Liver (tissue), 9 donors: ENCODE results near the gene SLC17A9. TPM values are rescaled to one million over a fixed set of nuclear protein-coding genes. Genes with fewer than 3 reads are reported as not detected.

Experiments
- DNase-seq: peaks from one replicate; pipeline ENCODE4 v3.0.0-alpha.2; 2017; ENCODE audit warnings: low spot score
- H3K27ac ChIP-seq, 2 donors: one replicate each; pipeline ENCODE4 v1.7.0; 2013; ENCODE audit warnings: inconsistent platforms in 2 of 2, low read length in 2 of 2, control low read depth in 1 of 2, low read depth in 1 of 2, mild to moderate bottlenecking in 1 of 2
- H3K27me3 ChIP-seq, 4 donors: one replicate each; pipeline versions ENCODE4 v1.6.1 to v1.7.0; 2013; ENCODE audit warnings: low read length in 3 of 4, inconsistent platforms in 1 of 4, mild to moderate bottlenecking in 1 of 4, moderate library complexity in 1 of 4; ENCODE audit not compliant: control insufficient read depth in 4 of 4, insufficient read depth in 4 of 4
- H3K36me3 ChIP-seq, 4 donors: one replicate each; pipeline versions ENCODE4 v1.6.1 to v1.7.0; 2013; ENCODE audit warnings: low read length in 3 of 4, mild to moderate bottlenecking in 3 of 4, low read depth in 1 of 4, moderate library complexity in 1 of 4; ENCODE audit not compliant: control insufficient read depth in 4 of 4, insufficient read depth in 3 of 4
- H3K4me1 ChIP-seq, 4 donors: one replicate each; pipeline versions ENCODE4 v1.6.1 to v1.7.0; 2013; ENCODE audit warnings: low read length in 3 of 4, mild to moderate bottlenecking in 3 of 4, moderate library complexity in 1 of 4; ENCODE audit not compliant: control insufficient read depth in 4 of 4, insufficient read depth in 4 of 4
- H3K4me3 ChIP-seq, 3 donors: one replicate each; pipeline versions ENCODE4 v1.6.1 to v1.7.0; 2013; ENCODE audit warnings: low read length in 3 of 3, control low read depth in 1 of 3, low read depth in 1 of 3, mild to moderate bottlenecking in 1 of 3
- H3K9ac ChIP-seq, 2 donors: one replicate each; pipeline ENCODE4 v1.7.0; 2013; ENCODE audit warnings: low read length in 2 of 2, mild to moderate bottlenecking in 2 of 2, moderate library complexity in 2 of 2, control low read depth in 1 of 2, low read depth in 1 of 2
- H3K9me3 ChIP-seq, 4 donors: one replicate each; pipeline versions ENCODE4 v1.6.1 to v1.7.0; 2013; ENCODE audit warnings: low read length in 3 of 4; ENCODE audit not compliant: control insufficient read depth in 4 of 4
- ATF3 ChIP-seq: IDR thresholded peaks from 2 replicates; pipeline ENCODE4 v1.6.1; 2016; ENCODE audit warnings: antibody characterized with exemption
- CTCF ChIP-seq: fragments of 150-350 bp; IDR thresholded peaks from 2 replicates; pipeline ENCODE4 v1.5.1; 2017; ENCODE audit warnings: improper control_type of control experiment, low read depth, low read length; ENCODE audit not compliant: missing input control
- EGR1 ChIP-seq, 2 donors: IDR thresholded peaks; 2 replicates each; pipeline ENCODE4 v1.6.1; 2016 to 2018; ENCODE audit warnings: antibody characterized with exemption in 2 of 2, low read depth in 2 of 2
- FOXA1 ChIP-seq: IDR thresholded peaks from 2 replicates; pipeline ENCODE4 v1.6.1; 2016; ENCODE audit warnings: antibody characterized with exemption
- FOXA2 ChIP-seq: IDR thresholded peaks from 2 replicates; pipeline ENCODE4 v1.6.1; 2016; ENCODE audit warnings: antibody characterized with exemption
- GABPA ChIP-seq, 2 donors: IDR thresholded peaks in 1 of 2; conservative IDR thresholded peaks in 1 of 2; 2 replicates each; pipeline ENCODE4 v1.6.1; 2016; ENCODE audit warnings: antibody characterized with exemption in 2 of 2, mild to moderate bottlenecking in 1 of 2, moderate library complexity in 1 of 2
- HNF4A ChIP-seq, 2 donors: conservative IDR thresholded peaks; 2 replicates each; pipeline ENCODE4 v1.6.1; 2016; ENCODE audit warnings: antibody characterized with exemption in 2 of 2, mild to moderate bottlenecking in 2 of 2
- HNF4G ChIP-seq: IDR thresholded peaks from 2 replicates; pipeline ENCODE4 v1.6.1; 2016; ENCODE audit warnings: antibody characterized with exemption
- JUND ChIP-seq, 2 donors: IDR thresholded peaks; 2 replicates each; pipeline ENCODE4 v1.6.1; 2016; ENCODE audit warnings: antibody characterized with exemption in 2 of 2
- MAX ChIP-seq: IDR thresholded peaks from 2 replicates; pipeline ENCODE4 v1.6.1; 2016; ENCODE audit warnings: antibody characterized with exemption
- NR2F2 ChIP-seq: IDR thresholded peaks from 2 replicates; pipeline ENCODE4 v1.6.1; 2016; ENCODE audit warnings: antibody characterized with exemption
- RAD21 ChIP-seq, 2 donors: IDR thresholded peaks; 2 replicates each; pipeline ENCODE4 v1.6.1; 2016; ENCODE audit warnings: antibody characterized with exemption in 2 of 2, mild to moderate bottlenecking in 2 of 2
- REST ChIP-seq: IDR thresholded peaks from 2 replicates; pipeline ENCODE4 v1.6.1; 2016; ENCODE audit warnings: antibody characterized with exemption, mild to moderate bottlenecking
- RXRA ChIP-seq, 2 donors: IDR thresholded peaks; 2 replicates each; pipeline ENCODE4 v1.6.1; 2017 to 2018; ENCODE audit warnings: antibody characterized with exemption in 2 of 2, mild to moderate bottlenecking in 1 of 2
- SP1 ChIP-seq: IDR thresholded peaks from 2 replicates; pipeline ENCODE4 v1.6.1; 2018; ENCODE audit warnings: antibody characterized with exemption, mild to moderate bottlenecking
- TAF1 ChIP-seq: conservative IDR thresholded peaks from 2 replicates; pipeline ENCODE4 v1.6.1; 2016; ENCODE audit warnings: antibody characterized with exemption, mild to moderate bottlenecking
- YY1 ChIP-seq: IDR thresholded peaks from 2 replicates; pipeline ENCODE4 v1.6.1; 2016; ENCODE audit warnings: antibody characterized with exemption, mild to moderate bottlenecking
- ZBTB33 ChIP-seq: IDR thresholded peaks from 2 replicates; pipeline ENCODE4 v1.6.1; 2016; ENCODE audit warnings: antibody characterized with exemption
- WGBS: extraction: QIAGEN DNeasy Blood & Tissue Kit; methylation state at CpG from one replicate; pipeline ENCODE4 v1.1.7; 2013; 5-methylcytosine and 5-hydroxymethylcytosine counted together
- polyA plus RNA-seq, 2 donors: library from polyadenylated mRNA; stranded (reverse) in 1 of 2; unstranded in 1 of 2; fragments of 200-250 nt in 1 of 2; fragments of >200 nt in 1 of 2; fragmentation: Nextera tagmentation in 1 of 2; extraction: Ambion mirVana in 1 of 2; gene quantifications; one replicate each; pipeline versions ENCODE4 v1.2.1 to v1.2.3, GENCODE V29; 2013 to 2015
- total RNA-seq, 2 donors: library from RNA; depleted of rRNA; stranded (reverse); fragments of >200 nt; gene quantifications; one replicate each; pipeline ENCODE4 v1.2.3, GENCODE V29; 2014
- donor health status: healthy.
- donor health status: healthy.
- donor health status: healthy.
- donor health status: healthy.
- donor health status: healthy.

Gene SLC17A9
- total and polyA plus RNA-seq, 4 donors, result 16.0 to 138 (median 64.6) TPM

GRCh38 chr20:62996596-62996982 is 44.1 kb downstream of the SLC17A9 start:
- H3K9me3 ChIP-seq, result no peaks in the 10 kb centered on the region
- H3K27me3 ChIP-seq, result peaks cover 0 to 13% (median 2%) of the 10 kb centered on the region in 4 donors
- H3K4me1 ChIP-seq, result no peaks in the 10 kb centered on the region
- DNase-seq, result no peak
- no peak overlapping the region for H3K4me3 ChIP-seq
- H3K9ac ChIP-seq, result no peak overlapping the region
- H3K36me3 ChIP-seq, result no peaks in the 10 kb centered on the region
- WGBS, result 79% methylated on average over 14 of the region's 14 CpGs
- no peak for TF ChIP-seq FOXA2
- TF ChIP-seq SP1, result no peak
- no peak for TF ChIP-seq GABPA (IDR thresholded peaks at IDR 0.05 in 1 of 2, conservative IDR thresholded peaks at IDR 0.05 in 1 of 2)
- no peak for TF ChIP-seq FOXA1
- TF ChIP-seq JUND (IDR thresholded peaks at IDR 0.05), result no peak
- TF ChIP-seq HNF4A (conservative IDR thresholded peaks at IDR 0.05), result no peak
- no peak for TF ChIP-seq HNF4G
- TF ChIP-seq EGR1 (IDR thresholded peaks at IDR 0.05; ENCODE audit: low read depth in 2 of 2), result no peak
- TF ChIP-seq NR2F2, result no peak
- no peak for TF ChIP-seq RAD21 (IDR thresholded peaks at IDR 0.05)
- no peak for TF ChIP-seq TAF1
- no peak for TF ChIP-seq ZBTB33
- no peak for TF ChIP-seq YY1
- no peak for TF ChIP-seq REST
- TF ChIP-seq RXRA (IDR thresholded peaks at IDR 0.05), result no peak
- TF ChIP-seq ATF3, result no peak
- no peak for TF ChIP-seq MAX
- TF ChIP-seq CTCF, result no peak
- no peak overlapping the region for H3K27ac ChIP-seq
